ENCODE data around the gene ADAM10.
"Not testable (repeated sequence)": the region's sequence is repeated elsewhere in the genome, so short reads cannot be mapped to it uniquely, and the experiment has no call there.

Gene ADAM10

DNA sequence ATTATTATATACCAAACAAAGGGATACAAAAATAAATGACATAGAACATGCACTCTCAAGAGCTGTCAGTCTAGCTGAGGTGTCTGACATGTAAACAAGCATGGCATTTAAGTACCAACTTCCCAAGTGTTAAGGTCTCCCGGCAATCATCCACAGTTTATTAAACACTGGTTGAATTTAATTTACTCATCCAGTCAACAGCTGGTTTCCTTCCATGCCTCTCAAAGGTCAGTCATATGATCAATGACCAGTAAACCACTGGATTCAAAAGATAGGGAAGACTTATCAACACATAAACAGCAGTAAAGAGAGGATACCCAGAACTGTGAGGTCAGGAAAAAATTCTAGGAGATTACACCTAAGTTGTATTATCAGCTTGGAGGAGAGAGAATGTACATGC, 80.4 kb downstream of the ADAM10 start:
- no peak for DNase-seq

- DNase-seq: peak; percentile 15
Observed at GRCh38 chr15:58666957-58667356, 82.5 kb downstream of the ADAM10 start.

DNA sequence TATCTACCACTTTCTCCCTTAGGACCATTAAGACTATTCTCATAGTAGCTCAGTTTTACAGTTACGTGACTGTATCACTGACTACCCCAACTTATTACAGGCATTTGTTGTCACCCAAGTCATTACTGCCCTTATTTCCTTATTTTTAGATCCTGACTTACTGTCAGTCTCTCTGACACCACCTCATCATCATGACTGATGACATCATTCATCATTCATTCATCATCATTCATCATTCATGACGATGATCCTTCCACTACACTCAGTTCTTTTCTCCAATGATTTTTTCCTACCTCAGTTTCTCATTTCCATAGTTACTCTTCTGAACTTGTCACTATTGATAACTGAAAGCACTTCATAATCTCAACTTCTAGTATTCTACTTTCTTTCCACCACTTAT, 83.8 kb downstream of the ADAM10 start:
- no peak for DNase-seq

DNA sequence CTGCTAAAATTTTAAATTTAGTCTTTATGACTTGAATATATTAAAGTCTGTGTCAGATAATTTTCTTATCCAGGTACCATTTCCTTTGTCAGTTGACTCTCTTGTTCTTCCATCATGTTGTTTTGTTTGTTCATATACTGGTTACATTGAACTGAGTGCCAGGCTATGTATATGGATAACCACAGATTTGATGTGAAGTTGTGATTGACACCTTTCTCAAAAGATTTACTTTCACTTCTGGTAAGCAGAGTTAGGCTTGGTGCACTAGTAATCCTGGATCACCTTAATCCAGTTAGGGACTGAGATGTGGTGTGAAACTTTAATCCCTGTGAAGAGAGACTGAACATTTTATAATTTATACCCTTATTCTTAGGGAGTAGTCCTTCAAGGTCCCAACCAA, 99.4 kb downstream of the ADAM10 start:
- no peak for DNase-seq

GRCh38 chr15:58649175-58649574, 100.3 kb downstream of the ADAM10 start:
- DNase-seq: no peak

GRCh38 chr15:58643996-58644395, 105.5 kb downstream of the ADAM10 start:
- DNase-seq: no peak

- DNase-seq: no peak
Observed at GRCh38 chr15:58641660-58642059, 107.8 kb downstream of the ADAM10 start.

DNA sequence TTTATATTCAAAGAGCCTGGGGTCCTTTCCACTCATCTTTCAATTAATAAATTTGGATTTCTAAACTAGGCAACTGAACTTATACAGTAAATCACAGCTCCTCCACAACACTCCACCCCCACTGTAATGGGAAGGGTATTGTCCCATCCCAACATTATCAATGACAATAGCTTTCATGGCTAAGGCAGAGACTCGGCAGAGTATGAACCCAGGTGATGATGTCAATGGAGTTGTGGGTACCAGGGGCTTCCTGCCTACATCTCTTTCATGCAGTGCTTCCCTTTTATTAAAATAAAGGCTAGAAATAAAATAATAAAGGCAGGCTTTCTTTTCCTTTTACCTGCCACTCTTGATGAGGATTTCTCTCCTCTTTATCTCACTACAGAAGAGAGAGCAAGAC, 109.5 kb downstream of the ADAM10 start:
- DNase-seq: no peak

DNA sequence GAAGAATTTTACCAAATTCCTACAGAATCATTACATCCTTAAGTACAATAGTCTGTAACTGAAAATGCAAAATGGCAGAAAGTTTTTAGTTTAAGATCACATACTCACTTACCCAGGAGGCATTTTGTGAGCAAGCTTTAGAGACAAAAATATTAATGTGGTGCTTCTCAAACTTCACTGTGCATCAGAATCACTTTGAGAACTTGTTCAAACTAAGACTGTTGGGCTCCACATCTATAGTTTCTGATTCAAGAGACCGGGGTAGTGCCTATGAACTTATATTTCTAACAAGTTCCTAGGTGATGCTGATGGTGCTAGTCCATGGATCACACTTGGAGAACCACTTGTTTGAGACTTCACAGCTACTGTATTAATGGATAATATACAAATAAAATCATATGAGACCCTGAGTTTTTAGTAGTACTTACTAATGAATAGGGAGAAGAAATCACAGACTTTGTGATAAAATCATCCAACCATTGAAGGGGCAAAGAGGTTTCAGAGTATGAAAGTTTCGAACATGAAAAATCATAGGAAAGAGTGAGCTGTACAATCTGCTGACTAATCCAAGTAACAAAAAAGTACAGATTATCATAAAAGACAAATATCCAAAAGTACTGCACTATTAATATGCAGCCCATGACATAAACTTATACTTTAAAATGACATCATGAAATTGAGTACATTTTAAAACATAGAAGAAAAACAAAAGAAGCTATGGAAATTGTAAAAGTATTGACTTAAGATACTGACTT, 110.3 kb downstream of the ADAM10 start:
- no peak for DNase-seq

GRCh38 chr15:58632789-58633188, 116.7 kb downstream of the ADAM10 start:
- DNase-seq: no peak

DNA sequence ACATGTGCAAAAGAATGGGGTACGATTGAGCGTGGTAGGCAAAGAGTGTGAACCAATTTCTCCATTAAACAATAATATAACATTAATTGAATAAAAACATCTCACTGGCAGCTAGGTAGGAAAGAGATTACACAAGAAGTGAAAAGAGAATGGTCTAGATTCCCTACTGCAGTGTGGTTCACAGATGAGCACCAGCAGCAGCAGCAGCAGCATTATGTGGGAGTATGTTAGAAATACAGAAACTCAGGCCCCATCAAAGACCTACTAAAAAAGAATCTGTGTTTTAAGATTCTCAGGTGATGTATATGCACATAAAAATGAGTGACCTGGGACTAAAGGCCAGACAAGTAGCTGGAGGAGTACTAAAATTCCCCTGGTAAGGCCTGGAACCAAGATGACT, 118.2 kb downstream of the ADAM10 start:
- DNase-seq: no peak

- DNase-seq: no peak
Observed at GRCh38 chr15:58629625-58630024, 119.9 kb downstream of the ADAM10 start.

- DNase-seq: no peak
Observed at GRCh38 chr15:58628206-58628947, 121.1 kb downstream of the ADAM10 start.

DNA sequence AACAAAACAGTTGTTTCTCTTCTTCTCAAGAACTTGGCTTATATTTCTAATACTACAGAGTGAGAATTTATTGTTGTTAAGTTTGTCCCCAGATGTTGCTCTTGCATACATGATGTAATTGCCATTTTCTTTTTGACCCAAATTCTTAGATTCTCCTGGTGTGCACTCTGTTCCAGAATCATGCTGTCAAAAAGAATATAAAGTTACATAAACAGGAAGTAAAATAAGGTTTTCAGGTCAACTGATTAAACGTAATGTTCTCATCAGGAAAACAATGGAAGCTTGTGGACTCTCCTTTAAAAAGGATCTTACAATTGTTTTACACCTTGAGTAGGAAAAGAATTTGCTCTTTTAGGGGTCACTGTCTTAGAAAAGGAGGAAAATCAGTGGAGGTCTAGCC, 121.8 kb downstream of the ADAM10 start:
- no peak for DNase-seq

DNA sequence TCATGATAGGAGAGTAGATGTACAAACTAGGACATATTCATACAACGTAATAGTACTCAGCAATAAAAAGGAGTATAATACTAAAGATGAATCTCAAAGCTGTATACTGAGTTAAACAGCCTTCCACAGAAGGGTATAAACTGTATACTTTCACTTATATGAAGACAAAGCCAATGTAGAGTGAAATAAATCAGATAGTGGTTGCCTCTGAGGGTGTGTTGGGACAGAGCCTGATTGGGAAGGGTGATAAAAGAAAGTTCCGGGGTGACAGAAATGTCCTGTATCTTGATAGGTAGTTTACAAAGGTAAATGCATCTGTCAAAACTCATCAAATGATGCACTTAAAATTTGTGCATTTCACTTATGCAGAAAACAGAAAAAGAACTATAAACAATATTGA, 122.5 kb downstream of the ADAM10 start:
- DNase-seq: no peak

DNA sequence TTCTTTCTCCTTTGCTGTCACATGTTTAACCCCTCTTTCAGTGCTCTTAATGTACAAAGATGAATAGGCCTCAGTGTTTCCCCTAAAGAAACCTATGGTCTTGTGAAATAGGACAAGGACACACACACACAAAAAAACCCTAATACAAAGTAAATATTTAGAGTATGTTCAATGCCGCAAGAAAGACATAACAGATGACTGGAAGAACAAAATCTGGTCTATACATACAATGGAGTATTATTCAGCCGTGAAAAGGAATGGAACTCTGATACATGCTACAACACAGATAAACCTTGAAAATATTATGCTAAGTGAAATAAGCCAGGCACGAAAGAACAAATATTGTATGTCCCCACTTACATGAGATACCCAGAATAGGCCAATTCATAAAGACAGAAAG, 123.1 kb downstream of the ADAM10 start:
- no peak for DNase-seq

DNA sequence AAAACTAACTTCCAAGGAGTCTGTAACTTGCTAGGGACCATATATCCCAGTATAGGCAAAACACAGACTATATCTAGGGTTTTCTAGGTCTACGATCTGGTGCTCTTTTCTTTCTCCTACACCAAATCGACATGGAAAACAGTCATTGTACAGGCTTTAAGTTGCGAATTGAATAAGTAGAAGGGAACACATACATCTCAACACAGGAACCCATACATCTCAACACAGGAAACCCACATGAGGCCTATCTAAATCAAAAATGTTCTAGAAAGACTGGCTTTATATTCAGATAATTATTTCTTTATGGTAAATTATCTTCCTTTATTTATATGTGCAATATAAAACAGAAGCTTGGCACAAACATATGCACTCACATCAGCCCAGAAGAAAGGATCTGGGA, 126.6 kb downstream of the ADAM10 start:
- DNase-seq: no peak

- DNase-seq: not testable (repeated sequence)
Observed at GRCh38 chr15:58620268-58620667, 129.2 kb downstream of the ADAM10 start.

DNA sequence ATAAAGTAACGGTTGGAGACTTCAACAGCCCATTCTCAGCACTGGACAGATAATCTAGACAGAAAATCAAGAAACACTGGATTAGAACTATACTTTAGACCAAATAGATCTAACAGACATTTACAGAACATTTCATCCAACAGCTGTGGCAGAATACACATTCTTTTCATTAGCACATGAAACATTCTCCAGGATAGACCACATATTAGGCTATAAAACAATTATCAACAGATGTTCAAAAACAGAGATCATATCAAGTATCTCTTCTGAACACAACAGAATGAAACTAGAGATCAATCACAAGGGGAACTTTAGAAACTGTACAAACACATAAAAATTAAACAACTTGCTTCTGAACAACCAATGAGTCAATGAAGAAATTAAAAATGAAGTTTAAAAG, 133.3 kb downstream of the ADAM10 start:
- DNase-seq: no peak

DNA sequence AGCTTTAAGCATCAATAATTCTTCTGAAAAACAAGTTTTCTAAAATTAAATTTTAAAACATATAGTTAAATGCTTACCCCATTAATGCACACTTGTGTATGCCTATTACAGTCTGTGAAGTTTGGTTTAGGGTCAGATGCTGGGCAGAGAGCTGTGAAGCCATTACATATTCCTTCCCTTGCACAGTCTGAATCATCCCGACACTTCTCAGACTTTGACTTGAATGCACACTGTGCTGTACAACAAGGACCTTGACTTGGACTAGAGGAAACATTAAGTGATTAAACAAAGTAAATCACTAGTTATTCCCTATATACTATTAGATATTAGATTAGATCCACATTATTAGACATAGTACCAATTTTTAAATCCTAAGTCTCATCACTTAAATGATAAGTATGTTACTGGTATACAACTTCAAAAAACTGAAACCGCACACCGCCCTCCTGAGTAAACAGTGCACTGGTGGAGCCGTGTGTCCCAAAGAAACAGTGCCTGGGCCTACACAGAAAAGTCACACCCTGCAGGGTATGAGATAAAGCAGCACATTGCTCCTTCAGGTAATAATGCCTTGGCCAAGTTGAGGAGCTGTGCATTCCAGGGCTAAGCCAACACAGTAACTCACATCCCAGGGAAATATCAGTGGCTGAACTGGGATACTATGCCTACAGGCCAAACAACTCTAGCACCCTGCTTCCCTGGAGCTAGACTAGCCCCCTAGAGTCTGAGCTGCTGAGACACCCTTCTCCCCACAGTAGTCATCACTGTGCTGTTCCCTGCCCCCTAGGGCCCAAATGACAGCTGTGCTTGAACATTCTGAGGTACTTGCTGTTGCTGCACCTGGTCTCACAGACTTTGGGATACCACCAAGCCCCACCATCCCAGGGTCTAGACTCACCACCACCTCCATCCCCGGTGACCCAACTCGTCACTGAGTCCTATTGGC, 137.5 kb downstream of the ADAM10 start:
- DNase-seq: no peak

DNA sequence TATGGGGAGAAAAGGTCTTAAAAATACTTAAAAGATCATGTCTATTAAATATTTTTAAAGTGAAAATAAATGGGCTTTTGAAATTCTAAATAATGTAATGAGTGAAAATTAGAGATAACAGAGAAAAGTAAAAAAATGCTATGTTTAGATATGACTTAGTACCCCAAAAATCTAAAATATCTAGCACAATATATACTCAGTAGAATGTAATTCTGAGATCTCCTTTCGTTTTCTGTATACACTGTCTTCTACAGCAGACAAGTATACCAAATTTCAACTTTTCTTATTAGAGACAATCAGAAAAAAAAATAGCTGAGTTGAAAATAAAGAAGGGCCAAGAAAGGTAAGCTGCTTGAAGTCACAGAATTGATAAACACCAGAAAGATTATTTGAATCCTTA, 140.8 kb downstream of the ADAM10 start:
- peak; percentile 12 for DNase-seq

DNA sequence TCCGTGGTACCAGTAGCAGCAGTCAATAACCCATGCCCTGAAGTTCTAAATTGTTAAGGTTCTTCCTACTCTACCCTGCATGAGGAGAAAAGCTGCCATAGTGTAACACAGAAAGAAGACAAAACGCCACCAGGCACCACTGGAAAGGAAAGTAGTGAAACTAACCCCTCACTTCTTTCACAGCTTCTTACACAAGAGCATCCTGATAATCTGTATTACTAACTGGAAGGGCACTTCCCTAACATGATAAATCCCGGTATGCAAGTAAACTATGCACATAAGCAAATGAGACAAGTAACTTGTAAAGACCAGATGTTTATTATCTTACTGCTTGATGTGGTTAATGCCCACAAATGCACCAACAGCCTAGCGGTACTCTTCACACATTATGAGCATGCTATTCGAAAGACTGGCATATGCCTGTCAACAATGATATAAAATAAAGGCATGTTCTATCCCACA, 141.3 kb downstream of the ADAM10 start:
- DNase-seq: peak; percentile 70

GRCh38 chr15:58606577-58607080, 142.9 kb downstream of the ADAM10 start:
- no peak for DNase-seq

Measured in fibroblast of skin of right biceps (primary cell).